Loucy (cell line): ENCODE measurements around the gene LIPT1.

ENCODE experiments used
- H2AFZ ChIP-seq: fragments of 200-600 bp; sonication (generic); 2 replicates; pipeline ENCODE4 v1.6.0; 2016; ENCODE audit warnings: antibody characterized with exemption, mild to moderate bottlenecking, low read length, moderate library complexity
- H3F3A ChIP-seq: fragments of 200-600 bp; 2 replicates; pipeline ENCODE4 v1.6.0; 2016; ENCODE audit warnings: antibody characterized with exemption, low read depth, mild to moderate bottlenecking
- H3K27me3 ChIP-seq: fragments of 200-600 bp; sonication (generic); 2 replicates; pipeline ENCODE4 v1.6.1; 2014; ENCODE audit warnings: low read length, mild to moderate bottlenecking; ENCODE audit not compliant: insufficient read depth, poor library complexity, severe bottlenecking
- H3K36me3 ChIP-seq: fragments of 200-600 bp; sonication (generic); 2 replicates; pipeline ENCODE4 v1.6.1; 2016; ENCODE audit warnings: low read length; ENCODE audit not compliant: insufficient read depth
- H3K4me1 ChIP-seq: fragments of 200-600 bp; sonication (generic); 2 replicates; pipeline ENCODE4 v1.5.1; 2014; ENCODE audit warnings: low read length, mild to moderate bottlenecking; ENCODE audit not compliant: insufficient read depth, poor library complexity, severe bottlenecking
- H3K4me2 ChIP-seq: fragments of 200-600 bp; sonication (generic); 2 replicates; pipeline ENCODE4 v1.6.0; 2014; ENCODE audit warnings: antibody characterized with exemption, low read length, low read depth, mild to moderate bottlenecking; ENCODE audit not compliant: poor library complexity, severe bottlenecking
- H3K4me3 ChIP-seq: fragments of 200-600 bp; sonication (generic); 2 replicates; pipeline ENCODE4 v1.5.1; 2014; ENCODE audit warnings: low read length, mild to moderate bottlenecking, mixed read lengths; ENCODE audit not compliant: poor library complexity, severe bottlenecking
- H3K79me2 ChIP-seq: fragments of 200-600 bp; sonication (generic); 2 replicates; pipeline ENCODE4 v1.6.1; 2014; ENCODE audit warnings: low read length; ENCODE audit not compliant: insufficient read depth
- H3K9ac ChIP-seq: fragments of 200-600 bp; sonication (generic); 2 replicates; pipeline ENCODE4 v1.6.0; 2014; ENCODE audit warnings: mild to moderate bottlenecking, low read depth, low read length, moderate library complexity; ENCODE audit not compliant: poor library complexity, severe bottlenecking
- H3K9me2 ChIP-seq: fragments of 200-600 bp; sonication (generic); replicated peaks from 2 replicates; pipeline ENCODE4 v1.6.1; 2016; ENCODE audit warnings: low read depth, low read length, mixed read lengths
- H3K9me3 ChIP-seq: fragments of 200-600 bp; sonication (generic); 2 replicates; pipeline ENCODE4 v1.6.1; 2014; ENCODE audit warnings: mild to moderate bottlenecking, antibody characterized with exemption, low read length, low read depth; ENCODE audit not compliant: insufficient read depth
- H4K20me1 ChIP-seq: fragments of 200-600 bp; sonication (generic); 2 replicates; pipeline ENCODE4 v1.6.0; 2014; ENCODE audit warnings: antibody characterized with exemption, low read length, mild to moderate bottlenecking; ENCODE audit not compliant: insufficient read depth, poor library complexity, severe bottlenecking
- CTCF ChIP-seq: fragments of 200-600 bp; sonication (generic); conservative IDR thresholded peaks from 2 replicates; pipeline ENCODE4 v1.5.1; 2014; ENCODE audit warnings: mild to moderate bottlenecking, antibody characterized with exemption, low read length
- EZH2phosphoT487 ChIP-seq: fragments of 200-600 bp; IDR thresholded peaks from 2 replicates; pipeline ENCODE4 v1.6.1; 2018; ENCODE audit warnings: antibody characterized with exemption, mild to moderate bottlenecking, moderate library complexity, borderline replicate concordance

The LIPT1 gene

GRCh38 chr2:99154643-99155536, at the start of gene LIPT1, which contains the start of gene TSGA10:
LIPT1 (plus strand) TSS chr2:99154967; CDS start chr2:99161958, 6,991 bp downstream.
TSGA10 (minus strand) TSS chr2:99154942; CDS start chr2:99109439, 45,503 bp downstream.
- H3K27me3 ChIP-seq, result no peaks in the 10 kb centered on the region
- peak within 1 kb of the TSS; percentile 87 for H3K4me2 ChIP-seq
- H3K9ac ChIP-seq, result peak within 1 kb of the TSS; percentile 90
- peak within 1 kb of the TSS; percentile 92 for H3K4me3 ChIP-seq
- H4K20me1 ChIP-seq, result no peaks in the 10 kb centered on the region
- H3K36me3 ChIP-seq, result no peaks in the 10 kb centered on the region
- no peaks in the 10 kb centered on the region for H3K9me2 ChIP-seq
- H3K9me3 ChIP-seq, result no peaks in the 10 kb centered on the region
- H2AFZ ChIP-seq, result peak within 1 kb of the TSS; percentile 91
- H3F3A ChIP-seq, result no peaks in the 10 kb centered on the region; the same call in 1 of the 2 replicates
- peak; percentile 19; the same call in 1 of the 2 replicates for TF ChIP-seq CTCF
- no peak for TF ChIP-seq EZH2phosphoT487
- peaks cover 52% of the 10 kb centered on the region for H3K4me1 ChIP-seq
- H3K79me2 ChIP-seq, result peaks cover 21% of the 10 kb centered on the region

- H3K4me3 ChIP-seq, result no peak overlapping the region
- no peaks in the 10 kb centered on the region for H4K20me1 ChIP-seq
- H2AFZ ChIP-seq, result no peak overlapping the region
Observed at GRCh38 chr2:99106913-99107312, 47.9 kb upstream of the LIPT1 start.

DNA sequence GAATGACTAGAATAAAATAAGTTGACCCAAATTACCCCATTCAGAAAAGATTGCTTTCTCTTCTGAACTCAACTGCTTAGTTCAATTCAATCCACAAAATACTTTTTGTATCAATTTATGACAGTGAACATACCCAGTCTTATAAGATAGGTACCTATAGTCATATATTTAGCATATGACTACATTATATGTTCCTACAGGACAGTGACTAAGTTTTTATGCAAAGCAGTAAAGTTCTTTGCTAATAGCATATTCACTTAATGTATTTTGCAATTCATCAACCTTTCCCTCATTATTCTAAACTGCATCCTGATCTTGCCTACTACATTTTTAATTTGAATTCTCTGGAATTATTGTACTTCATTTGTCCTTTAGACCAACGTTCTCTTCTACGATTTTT, 43.5 kb upstream of the LIPT1 start:
- no peaks in the 10 kb centered on the region for H4K20me1 ChIP-seq
- peaks cover 5% of the 10 kb centered on the region for H3K4me1 ChIP-seq
- H3K27me3 ChIP-seq, result no peaks in the 10 kb centered on the region
- no peak overlapping the region for H2AFZ ChIP-seq
- no peak overlapping the region for H3K9ac ChIP-seq
- no peaks in the 10 kb centered on the region for H3K79me2 ChIP-seq
- TF ChIP-seq EZH2phosphoT487, result no peak
- no peak for TF ChIP-seq CTCF
- H3K4me3 ChIP-seq, result no peak overlapping the region
- H3K9me3 ChIP-seq, result no peaks in the 10 kb centered on the region
- H3K36me3 ChIP-seq, result no peaks in the 10 kb centered on the region
- H3F3A ChIP-seq, result no peaks in the 10 kb centered on the region
- no peaks in the 10 kb centered on the region for H3K9me2 ChIP-seq
- no peak overlapping the region for H3K4me2 ChIP-seq

More at GRCh38 chr2:99106913-99107312, 47.9 kb upstream of the LIPT1 start:
- H3F3A ChIP-seq, result no peaks in the 10 kb centered on the region
- no peaks in the 10 kb centered on the region for H3K9me3 ChIP-seq
- H3K4me1 ChIP-seq, result peaks cover 5% of the 10 kb centered on the region
- no peaks in the 10 kb centered on the region for H3K9me2 ChIP-seq
- H3K36me3 ChIP-seq, result no peaks in the 10 kb centered on the region
- H3K9ac ChIP-seq, result no peak overlapping the region
- H3K79me2 ChIP-seq, result no peaks in the 10 kb centered on the region
- no peak overlapping the region for H3K4me2 ChIP-seq
- H3K27me3 ChIP-seq, result no peaks in the 10 kb centered on the region
- no peak for TF ChIP-seq CTCF
- no peak for TF ChIP-seq EZH2phosphoT487
